Glomerular visceral epithelial cell (primary cell): ENCODE data around the gene MORN5.

Experiments
- DNase-seq: peaks from one replicate; pipeline ENCODE4 v3.0.0-alpha.2; 2016; ENCODE audit errors: extremely low spot score

Gene MORN5

DNA sequence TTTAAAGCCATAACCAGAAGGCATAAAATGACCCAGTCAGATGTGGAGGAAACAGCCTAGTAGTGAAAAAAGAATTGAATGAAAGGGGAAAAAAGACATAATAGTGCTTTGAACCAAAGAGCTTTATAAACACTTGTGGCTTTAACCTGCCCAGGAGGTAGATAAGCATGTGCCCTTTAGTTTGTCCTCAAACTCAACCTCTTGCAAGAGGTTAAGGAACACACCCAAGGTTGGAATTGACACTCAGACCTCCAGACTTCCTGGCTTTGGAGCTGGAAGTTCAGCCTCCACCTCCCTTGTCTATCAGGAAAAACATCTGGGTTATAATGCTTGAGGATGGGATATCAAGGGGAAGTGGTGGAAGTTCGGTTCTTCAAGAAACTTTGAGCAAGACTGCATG, 16.4 kb upstream of the MORN5 start:
- no peak for DNase-seq

DNA sequence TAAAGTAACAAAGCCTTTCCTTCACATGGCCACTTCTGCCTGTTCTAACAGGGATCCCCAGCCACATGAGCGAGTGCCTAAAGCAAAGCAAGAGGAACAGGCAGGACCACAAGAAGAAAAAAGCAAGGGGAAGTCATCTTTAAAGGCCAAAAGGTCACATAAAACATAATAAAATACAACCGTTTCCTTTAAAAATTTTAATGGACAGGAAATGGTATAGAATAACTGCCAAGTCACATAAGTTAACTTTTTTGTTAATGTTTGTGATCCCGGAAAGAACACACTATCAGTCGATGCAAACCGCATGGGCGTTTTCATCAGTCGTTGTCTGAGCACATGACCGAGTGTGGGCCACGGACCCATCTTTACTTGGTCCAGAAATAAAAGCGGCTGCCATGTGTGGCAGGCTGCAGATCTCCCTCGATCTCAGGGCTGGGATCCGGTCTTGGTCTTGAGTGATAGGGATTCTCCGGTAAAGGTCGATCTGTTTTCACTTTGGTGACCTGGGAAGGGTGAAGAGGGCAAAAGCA, 15.8 kb upstream of the MORN5 start:
- no peak for DNase-seq

DNA sequence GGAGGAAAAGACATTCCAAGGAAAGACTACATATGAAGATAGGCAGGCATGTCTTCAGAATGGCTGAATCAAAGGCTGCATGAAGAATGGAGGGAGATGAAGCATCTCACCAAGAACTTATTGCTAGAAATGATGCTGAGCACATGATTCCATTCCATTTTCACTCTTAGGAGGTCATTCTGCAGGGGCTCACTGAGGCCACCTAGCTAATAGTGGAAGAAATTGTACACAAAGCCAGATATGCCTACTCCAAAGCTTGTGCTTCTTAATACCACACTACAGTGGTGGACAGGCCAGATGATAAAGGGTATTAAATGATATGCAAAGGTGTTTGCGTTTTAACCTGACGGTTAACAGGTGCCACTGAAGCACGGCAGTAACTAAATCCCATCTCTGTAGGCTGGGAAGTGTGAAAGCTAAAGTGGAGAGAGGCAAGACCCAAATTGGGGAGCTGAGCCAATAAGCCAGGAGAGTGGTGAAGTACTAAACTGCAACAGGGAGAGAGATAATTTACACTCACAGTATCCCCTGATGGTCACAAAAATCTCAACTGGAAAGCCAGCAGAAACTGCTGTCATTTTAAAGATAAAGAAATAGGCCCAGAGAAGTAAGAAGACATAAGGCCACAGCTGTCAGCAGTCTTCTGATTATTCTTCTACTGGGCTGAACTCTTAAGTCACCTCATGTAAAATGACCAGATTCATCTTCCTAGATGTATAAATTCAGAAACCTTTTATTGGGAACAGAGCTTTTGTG, 14.7 kb upstream of the MORN5 start:
- no peak for DNase-seq

DNA sequence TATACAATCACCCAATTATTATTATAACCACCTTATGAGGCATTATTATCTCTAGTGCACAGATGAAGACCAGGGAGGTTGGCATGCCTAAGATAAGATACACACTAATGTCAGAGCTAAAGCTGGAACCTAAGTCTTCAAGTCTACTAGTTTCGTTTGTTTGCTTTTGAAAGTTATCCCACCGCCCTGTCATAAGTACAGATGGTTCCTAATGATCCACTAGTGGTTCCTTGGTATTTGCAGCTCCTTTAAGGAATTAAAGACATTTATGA, 14.2 kb upstream of the MORN5 start:
- DNase-seq, result no peak

DNA sequence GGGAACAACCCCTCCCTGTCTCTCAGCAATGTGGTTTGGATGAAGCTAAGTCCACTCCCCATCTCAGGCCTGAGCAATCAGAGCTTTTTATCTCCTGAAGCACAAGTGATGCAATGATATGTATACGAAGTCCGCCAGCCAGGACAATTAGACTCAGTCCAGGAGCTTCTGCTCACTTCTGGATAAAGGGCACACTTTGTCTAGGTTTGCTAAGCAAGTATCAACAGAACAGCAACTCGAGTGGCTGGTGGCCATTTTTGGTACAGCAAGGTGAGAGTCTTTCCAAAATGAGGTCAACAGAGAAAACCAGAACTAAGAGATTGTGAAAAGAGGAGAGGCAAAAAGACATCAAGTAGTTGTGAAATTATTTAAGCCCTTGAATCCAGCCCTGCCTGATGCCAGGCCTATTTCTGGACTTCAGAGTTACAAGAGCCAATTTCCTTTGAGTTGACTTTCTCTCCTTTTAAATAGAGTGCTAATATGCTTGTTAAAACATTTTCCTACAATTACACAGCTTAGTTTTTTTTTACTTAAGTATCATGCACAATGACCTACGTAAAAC, 8.4 kb upstream of the MORN5 start:
- DNase-seq, result no peak

DNA sequence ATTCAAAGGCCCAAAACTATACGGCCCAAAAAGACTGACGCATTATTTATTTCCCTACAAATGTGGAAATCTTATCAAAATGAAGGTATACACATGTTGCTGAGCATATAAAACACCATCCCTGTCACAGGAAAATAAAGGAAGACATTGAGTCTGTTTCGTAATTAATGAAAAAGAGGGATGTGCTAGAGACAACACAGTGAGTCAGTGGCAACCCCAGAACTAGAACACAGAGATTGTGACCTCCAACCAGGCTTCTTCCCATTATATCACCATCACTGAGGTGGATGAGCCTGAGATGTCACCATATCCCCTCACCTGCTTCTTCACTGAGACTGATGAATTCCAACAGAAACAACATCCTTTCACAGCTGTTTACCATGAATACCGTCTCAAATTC, 3.9 kb upstream of the MORN5 start:
- DNase-seq, result no peak

DNA sequence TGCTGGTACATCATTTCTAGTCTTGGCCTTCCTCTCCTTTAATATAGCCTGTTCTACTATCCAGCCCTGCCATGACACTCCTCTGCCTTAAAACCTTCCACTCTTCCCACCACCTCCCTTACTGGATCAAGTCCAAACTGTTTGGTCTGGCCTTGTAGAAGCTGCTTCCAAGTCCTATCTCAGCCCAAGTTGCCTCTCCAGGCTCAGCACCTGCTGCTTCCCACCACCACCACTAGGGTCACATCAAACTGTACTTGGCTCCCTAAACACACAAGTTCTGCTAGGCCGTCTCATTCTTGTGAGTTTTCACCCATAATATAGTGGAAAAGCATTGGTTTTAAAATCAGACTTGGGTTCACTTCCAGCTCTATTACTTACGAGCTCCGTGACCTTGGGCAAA, 1.5 kb upstream of the MORN5 start:
- peak; percentile 56 for DNase-seq

DNA sequence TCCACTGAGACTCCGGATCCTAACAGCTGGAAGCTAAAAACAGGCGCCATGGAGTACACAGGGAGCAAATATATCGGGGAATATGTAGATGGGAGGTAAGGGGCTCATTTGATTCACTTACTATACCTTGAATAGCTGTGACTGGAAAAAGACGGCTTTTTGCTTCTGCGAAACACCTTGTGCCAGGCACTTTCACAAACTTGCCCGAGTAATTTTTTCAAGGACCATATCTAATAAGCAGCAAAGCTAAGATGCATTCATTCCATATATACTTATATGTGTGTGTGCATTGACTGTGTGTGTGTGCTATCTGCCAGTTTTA, 178 bp downstream of the MORN5 start:
- DNase-seq, result no peak

DNA sequence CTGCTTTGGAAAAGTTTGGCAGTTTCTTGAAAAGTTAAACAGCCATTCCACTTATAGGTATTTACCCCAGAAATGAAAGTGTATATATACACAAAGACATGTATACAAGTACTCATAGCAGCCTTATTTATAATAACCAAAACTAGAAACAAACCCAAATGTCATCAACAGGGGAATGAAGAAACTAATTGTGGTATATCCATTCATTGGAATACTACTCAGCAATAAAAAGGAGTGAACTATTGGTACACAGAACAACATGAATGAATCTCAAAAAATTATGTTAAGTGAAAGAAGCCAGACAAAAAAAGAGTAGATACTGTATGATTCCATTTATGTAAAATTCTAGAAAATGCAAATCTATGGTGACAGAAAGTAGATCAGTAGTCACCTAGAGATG, 2.7 kb downstream of the MORN5 start:
- DNase-seq, result no peak

DNA sequence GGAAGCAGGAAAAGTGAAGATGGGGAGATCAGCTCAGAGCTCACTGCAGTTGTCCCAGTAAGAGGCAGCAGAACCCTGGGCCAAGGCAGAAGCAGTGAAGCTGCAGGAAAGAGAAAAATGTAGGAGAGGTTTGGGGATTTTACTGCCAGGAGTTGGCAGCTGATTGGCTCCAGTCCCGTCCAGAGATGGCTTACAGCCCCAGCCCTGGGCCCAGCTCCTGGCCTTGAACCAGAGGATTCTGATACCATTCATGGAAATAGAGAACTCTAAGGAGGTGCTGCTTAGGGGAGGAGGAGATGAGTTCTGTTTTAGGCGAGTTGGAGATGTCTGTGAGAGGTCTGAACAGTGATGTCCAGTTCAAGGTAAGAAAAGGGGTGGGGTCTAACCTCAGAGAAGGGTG, 4.6 kb downstream of the MORN5 start:
- no peak for DNase-seq

DNA sequence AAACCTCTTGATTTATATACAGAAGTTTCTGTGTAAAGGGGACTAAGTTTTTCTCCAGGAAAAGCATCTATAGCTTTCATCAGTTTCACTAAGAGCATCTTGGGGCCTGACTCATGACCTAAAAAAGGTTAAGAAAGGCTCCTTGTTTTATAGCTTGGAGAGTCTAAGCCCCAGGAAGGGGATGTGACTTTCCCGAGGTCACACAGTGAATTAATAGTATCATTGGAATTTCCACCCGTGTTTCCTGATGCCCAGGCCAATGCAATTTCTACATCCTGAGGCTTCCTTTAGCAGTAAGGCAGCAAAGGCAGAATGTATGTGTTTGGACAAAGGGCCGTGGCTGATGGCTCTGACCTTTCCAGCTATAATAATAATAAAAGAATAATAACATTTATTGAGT, 8.6 kb downstream of the MORN5 start:
- DNase-seq, result no peak

DNA sequence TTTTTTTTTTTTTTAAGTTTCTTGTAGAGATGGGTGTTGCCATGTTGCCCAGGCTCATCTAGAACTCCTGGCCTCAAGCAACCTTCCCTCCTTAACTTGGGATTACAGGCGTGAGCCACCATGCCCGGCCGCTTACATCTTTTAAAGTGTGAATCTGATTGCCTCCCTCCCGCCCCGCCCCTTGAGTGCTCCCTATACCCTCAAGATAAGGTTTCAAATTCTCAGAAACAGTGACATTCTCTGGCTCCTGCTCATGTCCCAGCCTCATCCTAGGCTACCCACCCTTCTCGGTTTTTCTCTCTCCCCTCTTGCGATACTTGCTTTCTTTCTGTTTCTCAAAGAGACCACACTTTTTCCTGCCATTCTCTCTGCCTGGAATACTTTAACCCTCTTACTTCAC, 12.4 kb downstream of the MORN5 start:
- no peak for DNase-seq

DNA sequence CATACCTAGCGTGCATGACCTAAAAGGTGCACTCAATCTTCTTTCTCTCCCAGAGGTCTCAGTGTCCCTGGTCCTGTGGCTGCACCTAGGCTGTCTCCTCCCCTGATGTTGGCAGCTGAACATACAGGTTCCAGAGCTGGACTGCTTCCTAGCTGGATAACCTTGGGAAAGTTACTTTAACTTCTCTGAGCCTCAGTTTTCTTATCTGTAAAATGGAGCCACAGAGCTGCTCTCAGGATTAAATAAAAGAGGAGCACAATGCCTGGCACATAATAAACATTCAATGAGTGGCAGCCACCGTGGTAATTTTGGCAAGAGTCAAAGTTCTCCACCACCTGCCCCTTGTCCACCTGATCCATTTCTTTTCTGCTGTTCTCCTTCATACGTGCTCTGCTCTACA, 14.0 kb downstream of the MORN5 start:
- DNase-seq, result no peak

DNA sequence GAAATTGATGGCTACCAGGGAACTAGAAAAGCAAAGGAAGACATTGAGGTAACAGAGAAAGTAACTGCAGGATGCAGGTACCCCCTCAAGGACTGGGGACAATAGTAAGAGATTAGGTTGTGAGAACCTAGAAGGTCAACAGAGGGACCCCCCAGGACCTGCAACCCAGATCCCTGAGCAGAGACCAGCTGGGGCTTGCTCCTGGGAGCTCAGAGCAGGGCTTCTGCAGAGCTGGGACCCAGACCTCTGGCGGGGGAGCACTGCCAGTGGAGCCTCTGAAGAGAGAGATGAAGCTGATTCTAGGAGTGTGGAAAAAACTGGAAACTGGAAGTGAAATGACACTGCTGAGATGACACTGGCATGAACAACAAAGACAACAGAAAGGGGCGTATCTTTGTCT, 17.2 kb downstream of the MORN5 start:
- DNase-seq, result no peak

DNA sequence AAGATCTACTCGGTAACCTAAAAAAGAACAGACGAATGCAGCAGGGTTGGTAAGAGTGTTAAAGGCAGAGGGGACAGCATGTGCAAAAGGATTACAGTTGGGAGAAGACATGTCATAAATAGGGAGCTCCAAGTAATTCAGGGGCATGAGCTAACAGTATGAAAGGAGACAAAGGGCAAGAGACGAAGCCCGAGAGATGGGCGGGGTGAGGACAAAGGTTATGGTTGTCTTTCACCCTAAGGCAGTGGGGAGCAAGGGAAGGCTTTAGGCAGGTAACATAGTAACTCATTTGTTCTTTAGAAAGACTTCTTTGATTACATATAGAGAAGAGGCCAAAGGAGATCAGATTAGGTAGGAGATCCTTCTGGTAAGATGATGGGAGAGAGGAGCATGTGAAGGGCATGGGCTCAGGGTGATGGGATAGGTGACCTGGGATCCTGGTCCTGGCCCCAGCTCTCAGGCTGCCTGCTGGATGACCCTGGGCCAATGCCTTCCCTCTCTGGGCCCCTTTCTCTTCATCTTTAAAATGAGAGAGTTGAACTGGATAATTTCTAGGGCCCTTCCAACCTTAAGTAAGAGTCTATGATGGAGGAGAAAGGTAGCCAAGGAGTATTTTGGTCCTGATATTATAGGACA, 19.5 kb downstream of the MORN5 start:
- no peak for DNase-seq

DNA sequence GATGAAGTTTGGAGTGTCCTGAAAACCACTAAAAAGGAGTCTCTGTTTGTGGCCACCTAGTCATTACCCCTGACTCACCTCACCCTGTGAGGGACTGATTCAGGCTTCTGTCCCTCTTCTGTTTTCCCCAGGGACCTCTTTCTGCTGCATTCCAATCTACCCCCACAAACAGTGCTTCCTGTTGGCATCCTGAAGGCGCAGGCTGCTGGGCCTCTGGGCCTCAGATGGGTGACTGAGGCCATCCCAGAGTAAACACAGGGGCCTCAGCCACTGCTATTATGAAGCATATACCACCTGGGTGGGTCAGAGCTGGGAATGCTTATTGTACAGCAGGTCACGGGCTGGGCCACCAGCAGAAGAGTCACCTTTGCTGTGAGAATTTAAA, 20.0 kb downstream of the MORN5 start:
- DNase-seq, result no peak

DNA sequence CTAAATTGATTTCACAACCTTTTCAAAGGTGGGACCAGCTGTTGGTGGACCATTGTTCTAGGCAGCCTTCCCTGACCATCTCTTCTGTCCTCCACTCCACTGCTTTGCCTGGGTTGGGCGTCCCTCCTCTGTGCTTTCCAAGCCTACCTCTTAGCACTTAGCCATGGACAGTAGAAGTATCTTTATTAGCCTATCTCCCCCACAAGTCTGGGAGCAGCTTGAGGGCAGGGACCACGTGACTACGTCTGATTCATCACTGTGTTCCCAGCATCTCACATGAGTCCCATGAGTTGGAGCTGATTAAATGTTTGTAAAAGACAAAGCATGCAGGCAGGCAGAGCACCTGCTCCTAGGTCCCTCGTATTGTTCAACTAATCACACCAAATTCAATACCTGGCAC, 20.9 kb downstream of the MORN5 start:
- peak; percentile 60 for DNase-seq

DNA sequence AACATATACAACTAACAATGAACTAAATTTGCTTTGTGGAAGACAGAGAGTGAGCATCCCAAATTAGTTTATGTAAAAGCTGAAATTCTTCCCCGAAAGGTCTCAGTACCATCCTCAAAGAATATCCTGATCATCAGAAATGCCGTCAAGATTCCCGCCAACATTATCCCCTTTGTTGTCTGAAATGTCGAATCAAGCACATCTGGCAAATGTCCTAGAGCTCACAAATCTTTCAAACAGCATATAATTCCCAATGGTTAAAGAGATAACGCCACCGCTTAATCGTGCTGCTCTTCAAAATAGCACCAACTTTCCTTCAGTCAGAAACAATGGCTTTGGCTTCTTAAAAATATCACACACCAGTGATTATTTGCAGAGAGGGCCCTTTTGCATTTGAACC, 23.8 kb downstream of the MORN5 start:
- DNase-seq, result no peak

DNA sequence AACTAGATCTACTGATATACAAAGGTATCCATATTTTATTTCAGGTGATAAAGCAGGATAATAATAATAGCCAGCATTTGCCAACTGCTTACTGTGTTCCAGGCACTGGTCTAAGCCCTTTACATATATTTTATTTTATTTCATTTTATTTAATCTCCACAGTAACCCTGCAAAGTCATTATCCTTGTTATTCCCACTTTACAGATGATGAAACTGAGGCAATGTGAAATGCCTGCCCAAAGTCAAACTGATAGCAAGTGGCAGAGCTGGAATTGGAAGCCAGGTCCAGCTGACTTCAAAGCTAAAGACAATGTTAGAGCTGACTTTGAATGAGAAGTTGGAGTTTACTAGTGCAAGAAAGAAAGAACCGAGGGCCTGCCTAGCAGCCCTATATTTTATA, 24.8 kb downstream of the MORN5 start:
- DNase-seq, result no peak

DNA sequence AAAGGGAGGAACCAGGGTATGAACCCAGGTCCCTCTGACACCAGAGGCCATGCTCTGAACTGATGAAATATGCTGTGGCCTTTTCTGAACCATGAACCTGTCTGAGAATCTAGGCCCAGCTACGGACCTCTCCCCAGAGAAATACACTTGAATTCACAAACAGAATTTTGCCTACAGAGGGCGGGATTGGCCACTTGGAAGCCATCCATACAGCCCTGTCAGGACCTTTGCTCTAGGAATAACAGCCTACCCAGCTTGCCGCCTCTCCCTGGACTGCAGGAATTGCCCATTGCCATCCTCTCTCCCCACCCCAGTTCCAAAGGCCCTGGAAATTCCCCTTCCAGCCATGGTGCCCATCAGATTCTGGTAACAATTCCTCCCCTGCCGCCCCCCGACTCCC, 26.6 kb downstream of the MORN5 start:
- no peak for DNase-seq

DNA sequence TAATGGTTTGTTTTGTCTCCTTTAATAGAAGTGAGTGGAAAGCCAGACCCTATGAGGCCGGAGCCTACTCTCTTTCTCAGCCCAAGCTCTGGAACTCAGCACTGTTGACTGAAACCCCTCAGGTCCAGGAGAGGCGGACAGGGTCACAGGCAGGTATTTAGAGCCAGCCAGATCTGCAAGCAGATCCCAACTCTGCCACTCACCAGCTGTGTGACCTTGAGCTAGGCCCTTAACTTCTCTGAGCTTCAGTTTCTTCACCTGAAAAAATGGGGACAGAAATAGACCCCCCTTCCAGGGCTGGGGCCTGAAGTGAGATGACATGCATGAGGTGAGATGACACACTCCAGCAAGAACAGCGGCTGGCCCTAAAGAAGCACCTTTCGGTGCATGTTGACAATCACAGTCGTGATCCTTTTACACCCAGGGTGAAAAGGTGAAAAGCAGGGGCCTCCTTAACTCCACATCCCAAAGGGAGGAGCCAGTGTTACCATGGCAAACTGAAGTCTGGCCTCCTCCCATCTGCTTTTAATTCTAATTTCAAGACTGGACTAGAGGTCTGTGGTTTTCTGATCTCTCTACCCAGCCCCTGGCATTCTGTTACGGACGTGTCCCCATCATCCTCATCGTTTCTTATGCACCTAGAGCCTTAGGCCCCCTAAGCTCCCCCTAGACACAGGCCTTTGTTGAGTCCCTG, 27.2 kb downstream of the MORN5 start:
- DNase-seq, result no peak

DNA sequence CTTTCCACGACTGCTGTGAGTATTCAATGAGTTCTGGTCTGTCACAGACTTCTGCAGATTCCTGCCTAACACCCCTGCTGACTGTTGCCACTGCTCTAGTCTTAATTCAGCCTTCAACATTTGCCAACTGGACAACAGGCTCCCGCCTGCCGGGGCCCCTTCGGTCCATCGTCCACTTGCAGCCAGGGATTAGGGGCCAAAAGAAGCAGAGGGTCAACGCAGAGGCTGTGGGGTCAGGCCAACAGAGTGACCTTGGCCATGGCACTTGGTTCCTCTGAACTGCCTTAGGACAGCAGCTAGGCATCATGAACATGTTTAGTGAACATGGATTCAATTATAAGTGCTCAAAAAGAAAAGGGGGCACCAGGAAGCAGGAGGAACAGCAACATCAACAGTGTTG, 28.7 kb downstream of the MORN5 start:
- no peak for DNase-seq
